B cell (primary cell): ENCODE data around the gene OR13J1. TPM values are rescaled to one million over a fixed set of nuclear protein-coding genes. Genes with fewer than 3 reads are reported as not detected.

Experiments used
- ATAC-seq: fragments of 200-7000 bp; cut with Tn5 transposase; one replicate; pipeline ENCODE4 v1.10.0; 2021; ENCODE audit warnings: low read depth, mild to moderate bottlenecking, moderate number of reproducible peaks, moderate library complexity
- CTCF ChIA-PET: fragments of 350-600 bp; sonication (Branson Sonifier 250); formaldehyde crosslinking; loops from one replicate; lab custom pipeline; 2021; ENCODE audit warnings: antibody characterized with exemption, inconsistent platforms; lab: Charles Lee
- POLR2A ChIA-PET: fragments of 350-600 bp; sonication (Branson Sonifier 250); formaldehyde crosslinking; loops from one replicate; lab custom pipeline; 2021; ENCODE audit warnings: antibody characterized with exemption; lab: Charles Lee
- DNase-seq: peaks from one replicate; pipeline ENCODE4 v3.0.0; 2013
- H2AFZ ChIP-seq: 2 replicates; pipeline ENCODE4 v1.6.1; 2012; ENCODE audit warnings: mild to moderate bottlenecking, low read depth, low read length; ENCODE audit not compliant: insufficient read depth, poor library complexity, severe bottlenecking
- H3K27ac ChIP-seq, 2 donors: 1 replicate in 1 of 2; 2 replicates in 1 of 2; pipeline ENCODE4 v1.5.1; 2012 to 2013; ENCODE audit warnings: low read length in 2 of 2, mild to moderate bottlenecking in 2 of 2, moderate library complexity in 1 of 2
- H3K27me3 ChIP-seq, 4 experiments: fragments of 200-600 bp in 1 of 4; sonication (generic) in 1 of 4; replicated peaks in 1 of 4; 1 replicate in 2 of 4; 2 replicates in 2 of 4; pipeline versions ENCODE4 v1.6.1 to v1.7.0; 2013 to 2016; ENCODE audit warnings: low read length in 3 of 4, mild to moderate bottlenecking in 2 of 4, mixed read lengths in 1 of 4, moderate library complexity in 1 of 4; ENCODE audit not compliant: insufficient read depth in 4 of 4, control insufficient read depth in 3 of 4; ENCODE audit errors: control extremely low read depth in 1 of 4
- H3K36me3 ChIP-seq, 2 experiments: replicated peaks in 1 of 2; 1 replicate in 1 of 2; 2 replicates in 1 of 2; pipeline versions ENCODE4 v1.6.1 to v1.7.1; 2013; ENCODE audit warnings: low read length in 1 of 2; ENCODE audit not compliant: insufficient read depth in 2 of 2, control insufficient read depth in 1 of 2; ENCODE audit errors: control extremely low read depth in 1 of 2, extremely low read depth in 1 of 2
- H3K4me1 ChIP-seq, 2 donors: fragments of 200-600 bp in 1 of 2; sonication (generic) in 1 of 2; 1 replicate in 1 of 2; 2 replicates in 1 of 2; pipeline versions ENCODE4 v1.5.1 to v1.6.1; 2013 to 2017; ENCODE audit warnings: low read length in 2 of 2; ENCODE audit not compliant: control insufficient read depth in 2 of 2, insufficient read depth in 2 of 2
- H3K4me2 ChIP-seq: replicated peaks from 2 replicates; pipeline ENCODE3; 2012; ENCODE audit warnings: mild to moderate bottlenecking, low read depth, low read length; ENCODE audit not compliant: poor library complexity, severe bottlenecking
- H3K4me3 ChIP-seq, 5 experiments: fragments of 200-600 bp in 1 of 5; sonication (generic) in 1 of 5; 1 replicate in 3 of 5; 2 replicates in 2 of 5; pipeline versions ENCODE4 v1.5.1 to v1.7.0; 2011 to 2016; ENCODE audit warnings: low read length in 4 of 5, mild to moderate bottlenecking in 4 of 5, low read depth in 2 of 5, control low read depth in 1 of 5, moderate library complexity in 1 of 5; ENCODE audit not compliant: insufficient read depth in 1 of 5; ENCODE audit errors: control extremely low read depth in 1 of 5, extremely low read depth in 1 of 5
- H3K79me2 ChIP-seq: fragments of 200-600 bp; sonication (generic); one replicate; pipeline ENCODE4 v1.6.0; 2016; ENCODE audit warnings: low read length; ENCODE audit not compliant: control insufficient read depth, insufficient read depth
- H3K9ac ChIP-seq: fragments of 200-600 bp; sonication (generic); 2 replicates; pipeline ENCODE4 v1.6.1; 2017; ENCODE audit warnings: mild to moderate bottlenecking, low read length, moderate library complexity
- H3K9me3 ChIP-seq, 3 donors: one replicate each; pipeline versions ENCODE4 v1.6.1 to v1.7.1; 2013; ENCODE audit warnings: low read length in 2 of 3; ENCODE audit not compliant: control insufficient read depth in 2 of 3, insufficient read depth in 1 of 3; ENCODE audit errors: control extremely low read depth in 1 of 3
- H4K20me1 ChIP-seq: 2 replicates; pipeline ENCODE4 v1.6.0; 2012; ENCODE audit warnings: mild to moderate bottlenecking, low read length; ENCODE audit not compliant: insufficient read depth, control insufficient read depth, poor library complexity, severe bottlenecking
- H3K27ac Mint-ChIP-seq: one replicate; pipeline ENCODE4 v1.8.0; 2021; ENCODE audit warnings: mixed read lengths
- H3K27me3 Mint-ChIP-seq: one replicate; pipeline ENCODE4 v1.8.0; 2021; ENCODE audit warnings: mixed read lengths
- H3K4me1 Mint-ChIP-seq: one replicate; pipeline ENCODE4 v1.8.0; 2021; ENCODE audit warnings: mixed read lengths
- H3K4me3 Mint-ChIP-seq: one replicate; pipeline ENCODE4 v1.8.0; 2021; ENCODE audit warnings: mixed read lengths
- H3K9me3 Mint-ChIP-seq: one replicate; pipeline ENCODE4 v1.8.0; 2022; ENCODE audit warnings: mixed read lengths; ENCODE audit not compliant: insufficient read depth
- CTCF ChIP-seq: fragments of 200-600 bp; IDR thresholded peaks from one replicate; pipeline ENCODE4 v1.8.0; 2022; ENCODE audit warnings: antibody characterized with exemption, mild to moderate bottlenecking
- EZH2 ChIP-seq: IDR thresholded peaks from 2 replicates; pipeline ENCODE4 v1.6.1; 2012; ENCODE audit warnings: borderline replicate concordance, low read depth, mild to moderate bottlenecking, moderate library complexity, low read length; ENCODE audit not compliant: insufficient read depth, poor library complexity, severe bottlenecking
- WGBS: methylation state at CpG from one replicate; pipeline ENCODE4 v1.1.5; 2013; ENCODE audit warnings: missing lambda C conversion rate; ENCODE audit not compliant: insufficient coverage; 5-methylcytosine and 5-hydroxymethylcytosine counted together
- intact Hi-C: fragments of 100-400 bp; cut with micrococcal nuclease; formaldehyde crosslinking; loops from one replicate; pipeline ENCODE4 v1.10.0; 2022
- polyA plus RNA-seq: library from polyadenylated mRNA; depleted of rRNA; stranded (reverse); fragments of >200 nt; gene quantifications from 2 replicates; pipeline ENCODE4 v1.2.3, GENCODE V29; 2012
- total RNA-seq, 2 donors: library from RNA; stranded (reverse); fragments of 120-200 nt in 1 of 2; gene quantifications; 1 replicate in 1 of 2; 2 replicates in 1 of 2; pipeline versions ENCODE4 v1.2.3 to v1.2.4, GENCODE V29; 2013 to 2022

The OR13J1 gene
- total and polyA plus RNA-seq, 2 donors (not counting 1 experiment from before 2014, with no cell fraction given): not detected

GRCh38 chr9:35905051-35905781 lies 35.0 kb upstream of the OR13J1 start:
- Mint-ChIP-seq H3K4me3 (no peak overlapping the region), H3K27ac (no peak overlapping the region), H3K4me1 (peaks cover 4% of the 10 kb centered on the region), H3K9me3 (no peaks in the 10 kb centered on the region), H3K27me3 (peaks cover 35% of the 10 kb centered on the region)
- POLR2A ChIA-PET: no interaction called here
- CTCF ChIA-PET: interaction anchor here (0.6 to 1.4 kb wide), 2 partner anchors 51 to 115 kb away, joined by 4 read pairs; no protein-coding TSS in a partner anchor
- H3K79me2 ChIP-seq: no peaks in the 10 kb centered on the region
- H3K4me1 ChIP-seq: peaks cover 4% of the 10 kb centered on the region in 2 donors
- H4K20me1 ChIP-seq: no peaks in the 10 kb centered on the region
- no peak overlapping the region for H3K4me3 ChIP-seq
- ATAC-seq: no peak
- no peaks in the 10 kb centered on the region for H3K36me3 ChIP-seq
- no peak overlapping the region for H3K4me2 ChIP-seq
- intact Hi-C loops: no loop called here
- H2AFZ ChIP-seq: no peak overlapping the region
- no peak overlapping the region for H3K27ac ChIP-seq
- WGBS: 92% methylated on average over 8 of the region's 8 CpGs
- DNase-seq: no peak
- peaks cover 0 to 10% (median 3%) of the 10 kb centered on the region in 4 experiments for H3K27me3 ChIP-seq
- H3K9ac ChIP-seq: no peak overlapping the region
- TF ChIP-seq CTCF (no peak), EZH2 (no peak)
- H3K9me3 ChIP-seq: no peaks in the 10 kb centered on the region

- ChIA-PET CTCF (interaction anchor here (2.0 to 2.3 kb wide), 2 partner anchors 22 to 41 kb away, joined by 7 to 19 read pairs; no protein-coding TSS in a partner anchor), POLR2A (no interaction called here)
- H3K4me1 Mint-ChIP-seq: peaks cover 4% of the 10 kb centered on the region
- H4K20me1 ChIP-seq: no peaks in the 10 kb centered on the region
- no peak overlapping the region for H3K27ac Mint-ChIP-seq
- no peak overlapping the region for H3K27ac ChIP-seq
- H3K79me2 ChIP-seq: no peaks in the 10 kb centered on the region
- H3K4me1 ChIP-seq: peaks cover 4% of the 10 kb centered on the region in 2 donors
- no peaks in the 10 kb centered on the region for H3K36me3 ChIP-seq
- intact Hi-C loops: no loop called here
- no peak overlapping the region for H3K4me3 Mint-ChIP-seq
- no peaks in the 10 kb centered on the region for H3K9me3 ChIP-seq
- H2AFZ ChIP-seq: no peak overlapping the region
- no peak overlapping the region for H3K9ac ChIP-seq
- peaks cover 0 to 10% (median 3%) of the 10 kb centered on the region in 4 experiments for H3K27me3 ChIP-seq
- H3K4me3 ChIP-seq: no peak overlapping the region
- ATAC-seq (no peak), DNase-seq (no peak)
- H3K4me2 ChIP-seq: no peak overlapping the region
- no peaks in the 10 kb centered on the region for H3K9me3 Mint-ChIP-seq
- H3K27me3 Mint-ChIP-seq: peaks cover 33% of the 10 kb centered on the region
- WGBS: 74% methylated on average over 3 of the region's 8 CpGs
- TF ChIP-seq EZH2 (no peak), CTCF (no peak)
These were observed 34.1 kb upstream of the OR13J1 start for GRCh38 chr9:35904338-35904737.
